Sigmoid colon (tissue), 4 donors: ENCODE measurements around the gene DDX17.

Experiments
- POLR2A ChIP-seq, 2 donors: fragments of 450-650 bp; IDR thresholded peaks; one replicate each; pipeline ENCODE4 v1.6.1; 2016; ENCODE audit warnings: antibody characterized with exemption in 2 of 2, mild to moderate bottlenecking in 2 of 2, moderate library complexity in 2 of 2
- POLR2AphosphoS5 ChIP-seq, 4 donors: sonication (generic); formaldehyde crosslinking; IDR thresholded peaks; one replicate each; pipeline ENCODE4 v1.6.1; 2017; ENCODE audit warnings: antibody characterized with exemption in 4 of 4
- TF ChIP-seq, protein P1 (sequence below), 4 experiments: fragments of 450-650 bp in 3 of 4; fragments of 200-600 bp in 1 of 4; IDR thresholded peaks; one replicate each; pipeline ENCODE4 v1.5.1; 2016 to 2019; ENCODE audit warnings: antibody characterized with exemption in 4 of 4, mild to moderate bottlenecking in 3 of 4, moderate library complexity in 2 of 4

- TF ChIP-seq, protein P1, sequence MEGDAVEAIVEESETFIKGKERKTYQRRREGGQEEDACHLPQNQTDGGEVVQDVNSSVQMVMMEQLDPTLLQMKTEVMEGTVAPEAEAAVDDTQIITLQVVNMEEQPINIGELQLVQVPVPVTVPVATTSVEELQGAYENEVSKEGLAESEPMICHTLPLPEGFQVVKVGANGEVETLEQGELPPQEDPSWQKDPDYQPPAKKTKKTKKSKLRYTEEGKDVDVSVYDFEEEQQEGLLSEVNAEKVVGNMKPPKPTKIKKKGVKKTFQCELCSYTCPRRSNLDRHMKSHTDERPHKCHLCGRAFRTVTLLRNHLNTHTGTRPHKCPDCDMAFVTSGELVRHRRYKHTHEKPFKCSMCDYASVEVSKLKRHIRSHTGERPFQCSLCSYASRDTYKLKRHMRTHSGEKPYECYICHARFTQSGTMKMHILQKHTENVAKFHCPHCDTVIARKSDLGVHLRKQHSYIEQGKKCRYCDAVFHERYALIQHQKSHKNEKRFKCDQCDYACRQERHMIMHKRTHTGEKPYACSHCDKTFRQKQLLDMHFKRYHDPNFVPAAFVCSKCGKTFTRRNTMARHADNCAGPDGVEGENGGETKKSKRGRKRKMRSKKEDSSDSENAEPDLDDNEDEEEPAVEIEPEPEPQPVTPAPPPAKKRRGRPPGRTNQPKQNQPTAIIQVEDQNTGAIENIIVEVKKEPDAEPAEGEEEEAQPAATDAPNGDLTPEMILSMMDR (IDR thresholded peaks at IDR 0.05) = no peak
- TF ChIP-seq POLR2AphosphoS5 (IDR thresholded peaks at IDR 0.05) = no peak
- no peak for TF ChIP-seq POLR2A (IDR thresholded peaks at IDR 0.05)
These were observed 54.2 kb downstream of the DDX17 start for GRCh38 chr22:38451864-38452263.
